SK-N-SH (cell line): ENCODE data around the gene KLHL35.

Experiments used
- GABPA ChIP-seq: IDR thresholded peaks from 2 replicates; pipeline ENCODE4 v1.4.0; 2012; ENCODE audit warnings: low read depth, mild to moderate bottlenecking
- RAD21 ChIP-seq: IDR thresholded peaks from 2 replicates; pipeline ENCODE4 v1.6.1; 2012; ENCODE audit warnings: mild to moderate bottlenecking, low read length
- YY1 ChIP-seq: IDR thresholded peaks from 2 replicates; pipeline ENCODE4 v1.4.0; 2012; ENCODE audit warnings: low read depth, mild to moderate bottlenecking
- TF ChIP-seq, protein P1 (sequence below): fragments of 200-600 bp; sonication (generic); IDR thresholded peaks from 2 replicates; pipeline ENCODE4 v1.6.1; 2017; ENCODE audit warnings: antibody characterized with exemption, mild to moderate bottlenecking, moderate library complexity
- TF ChIP-seq, protein P2 (sequence below): IDR thresholded peaks from 2 replicates; pipeline ENCODE4 v1.4.0; 2012; ENCODE audit warnings: low read depth, borderline replicate concordance

DNA sequence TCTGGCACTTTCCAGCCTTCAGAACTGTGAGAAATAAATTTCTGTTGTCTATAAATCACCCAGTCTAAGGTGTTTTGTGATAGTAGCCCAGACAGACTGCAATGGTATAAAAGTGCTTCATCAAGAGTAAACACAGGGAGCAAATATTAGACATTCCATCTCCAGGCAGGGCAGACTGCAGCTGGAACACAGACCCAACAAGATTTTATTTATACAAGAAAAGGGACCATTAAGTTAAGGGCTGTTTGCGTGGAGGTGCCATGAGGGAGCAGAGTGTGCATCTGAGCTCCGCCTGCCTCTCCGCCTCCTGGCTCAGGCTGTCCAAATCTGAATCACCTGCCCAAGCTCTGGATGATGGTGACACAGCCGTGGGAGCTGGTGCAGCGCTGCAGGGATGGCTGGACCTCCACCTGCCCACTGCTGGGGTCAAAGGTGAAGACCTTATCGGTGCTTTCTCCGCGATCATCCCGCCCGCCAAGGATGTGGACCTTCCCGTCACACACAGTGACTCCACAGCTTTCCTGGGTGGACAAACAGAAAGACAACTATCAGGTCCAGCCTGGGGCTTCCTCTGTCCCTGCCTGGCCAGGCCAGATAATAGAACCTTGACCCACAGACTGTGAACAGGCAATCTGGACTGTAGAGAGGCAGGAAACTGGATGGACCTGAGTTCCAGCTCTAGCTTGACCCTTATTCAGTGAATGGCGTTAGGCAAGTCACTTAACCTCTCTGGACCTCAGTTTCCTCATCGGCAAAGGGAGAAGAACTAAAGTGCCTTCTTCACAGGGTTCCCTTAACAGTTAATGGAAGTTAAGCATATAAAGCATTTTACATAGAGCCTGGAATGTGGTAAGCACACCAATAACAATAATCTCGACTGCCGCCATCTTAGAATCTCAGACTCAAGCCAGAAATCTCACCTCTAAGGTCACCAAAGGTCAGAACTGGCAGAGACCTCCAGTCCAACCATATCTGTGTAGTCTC lies 10.5 kb downstream of the KLHL35 start:
- TF ChIP-seq GABPA (no peak), RAD21 (no peak), YY1 (no peak)
- TF ChIP-seq, protein P1, sequence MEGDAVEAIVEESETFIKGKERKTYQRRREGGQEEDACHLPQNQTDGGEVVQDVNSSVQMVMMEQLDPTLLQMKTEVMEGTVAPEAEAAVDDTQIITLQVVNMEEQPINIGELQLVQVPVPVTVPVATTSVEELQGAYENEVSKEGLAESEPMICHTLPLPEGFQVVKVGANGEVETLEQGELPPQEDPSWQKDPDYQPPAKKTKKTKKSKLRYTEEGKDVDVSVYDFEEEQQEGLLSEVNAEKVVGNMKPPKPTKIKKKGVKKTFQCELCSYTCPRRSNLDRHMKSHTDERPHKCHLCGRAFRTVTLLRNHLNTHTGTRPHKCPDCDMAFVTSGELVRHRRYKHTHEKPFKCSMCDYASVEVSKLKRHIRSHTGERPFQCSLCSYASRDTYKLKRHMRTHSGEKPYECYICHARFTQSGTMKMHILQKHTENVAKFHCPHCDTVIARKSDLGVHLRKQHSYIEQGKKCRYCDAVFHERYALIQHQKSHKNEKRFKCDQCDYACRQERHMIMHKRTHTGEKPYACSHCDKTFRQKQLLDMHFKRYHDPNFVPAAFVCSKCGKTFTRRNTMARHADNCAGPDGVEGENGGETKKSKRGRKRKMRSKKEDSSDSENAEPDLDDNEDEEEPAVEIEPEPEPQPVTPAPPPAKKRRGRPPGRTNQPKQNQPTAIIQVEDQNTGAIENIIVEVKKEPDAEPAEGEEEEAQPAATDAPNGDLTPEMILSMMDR: no peak
- TF ChIP-seq, protein P2, sequence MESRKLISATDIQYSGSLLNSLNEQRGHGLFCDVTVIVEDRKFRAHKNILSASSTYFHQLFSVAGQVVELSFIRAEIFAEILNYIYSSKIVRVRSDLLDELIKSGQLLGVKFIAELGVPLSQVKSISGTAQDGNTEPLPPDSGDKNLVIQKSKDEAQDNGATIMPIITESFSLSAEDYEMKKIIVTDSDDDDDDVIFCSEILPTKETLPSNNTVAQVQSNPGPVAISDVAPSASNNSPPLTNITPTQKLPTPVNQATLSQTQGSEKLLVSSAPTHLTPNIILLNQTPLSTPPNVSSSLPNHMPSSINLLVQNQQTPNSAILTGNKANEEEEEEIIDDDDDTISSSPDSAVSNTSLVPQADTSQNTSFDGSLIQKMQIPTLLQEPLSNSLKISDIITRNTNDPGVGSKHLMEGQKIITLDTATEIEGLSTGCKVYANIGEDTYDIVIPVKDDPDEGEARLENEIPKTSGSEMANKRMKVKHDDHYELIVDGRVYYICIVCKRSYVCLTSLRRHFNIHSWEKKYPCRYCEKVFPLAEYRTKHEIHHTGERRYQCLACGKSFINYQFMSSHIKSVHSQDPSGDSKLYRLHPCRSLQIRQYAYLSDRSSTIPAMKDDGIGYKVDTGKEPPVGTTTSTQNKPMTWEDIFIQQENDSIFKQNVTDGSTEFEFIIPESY: no peak
